Amniotic stem cell (primary cell): ENCODE results near the gene GABRQ.
"Not testable (repeated sequence)": the region's sequence is repeated elsewhere in the genome, so short reads cannot be mapped to it uniquely, and the experiment has no call there.

Source experiments
- DNase-seq: peaks from one replicate; lab custom pipeline; 2025; lab: John Stamatoyannopoulos, UW

GABRQ gene

DNA sequence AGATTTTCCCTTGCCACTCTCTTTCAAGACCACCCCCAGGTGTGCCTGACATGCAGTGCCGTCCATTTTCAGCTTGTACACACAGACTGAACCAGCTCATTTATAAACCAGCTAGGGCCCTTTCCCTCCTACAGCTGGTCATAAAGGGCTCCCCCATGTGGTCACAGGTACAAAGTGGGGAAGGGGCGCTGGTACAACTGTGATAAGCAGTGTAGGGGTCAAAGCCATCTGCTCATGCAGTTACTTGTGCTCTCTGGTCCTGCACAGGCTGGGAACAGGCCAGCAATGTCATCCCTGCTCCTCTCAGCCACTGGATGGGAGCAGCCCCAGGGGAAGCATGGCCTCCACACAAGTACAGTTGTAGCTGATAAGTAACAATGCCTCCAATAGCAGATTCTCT, 20.6 kb downstream of the GABRQ start:
- DNase-seq, result no peak

GRCh38 chrX:152663086-152663485, 25.4 kb downstream of the GABRQ start:
- no peak for DNase-seq

DNA sequence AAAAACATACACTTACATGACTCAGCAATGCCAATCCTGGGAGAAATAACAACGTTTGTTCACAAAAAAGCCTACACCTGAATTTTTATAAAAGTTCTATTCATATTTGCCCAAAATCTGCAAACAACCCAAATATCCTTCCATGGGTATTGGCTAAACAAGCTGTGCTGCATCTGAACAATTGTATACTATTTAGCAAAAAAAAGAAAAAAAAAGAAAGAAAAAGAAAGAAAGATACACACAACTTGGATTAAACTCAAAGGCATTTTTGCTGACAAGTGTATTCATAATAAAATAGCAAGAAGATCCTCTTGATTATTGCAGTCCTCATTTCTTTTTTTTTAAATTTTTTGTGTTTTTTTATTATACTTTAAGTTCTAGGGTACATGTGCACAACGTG, 36.4 kb downstream of the GABRQ start:
- DNase-seq, result no peak

GRCh38 chrX:152674652-152675051, 37.0 kb downstream of the GABRQ start:
- DNase-seq, result not testable (repeated sequence)

- not testable (repeated sequence) for DNase-seq
Observed at GRCh38 chrX:152681012-152681411, 43.3 kb downstream of the GABRQ start.

DNA sequence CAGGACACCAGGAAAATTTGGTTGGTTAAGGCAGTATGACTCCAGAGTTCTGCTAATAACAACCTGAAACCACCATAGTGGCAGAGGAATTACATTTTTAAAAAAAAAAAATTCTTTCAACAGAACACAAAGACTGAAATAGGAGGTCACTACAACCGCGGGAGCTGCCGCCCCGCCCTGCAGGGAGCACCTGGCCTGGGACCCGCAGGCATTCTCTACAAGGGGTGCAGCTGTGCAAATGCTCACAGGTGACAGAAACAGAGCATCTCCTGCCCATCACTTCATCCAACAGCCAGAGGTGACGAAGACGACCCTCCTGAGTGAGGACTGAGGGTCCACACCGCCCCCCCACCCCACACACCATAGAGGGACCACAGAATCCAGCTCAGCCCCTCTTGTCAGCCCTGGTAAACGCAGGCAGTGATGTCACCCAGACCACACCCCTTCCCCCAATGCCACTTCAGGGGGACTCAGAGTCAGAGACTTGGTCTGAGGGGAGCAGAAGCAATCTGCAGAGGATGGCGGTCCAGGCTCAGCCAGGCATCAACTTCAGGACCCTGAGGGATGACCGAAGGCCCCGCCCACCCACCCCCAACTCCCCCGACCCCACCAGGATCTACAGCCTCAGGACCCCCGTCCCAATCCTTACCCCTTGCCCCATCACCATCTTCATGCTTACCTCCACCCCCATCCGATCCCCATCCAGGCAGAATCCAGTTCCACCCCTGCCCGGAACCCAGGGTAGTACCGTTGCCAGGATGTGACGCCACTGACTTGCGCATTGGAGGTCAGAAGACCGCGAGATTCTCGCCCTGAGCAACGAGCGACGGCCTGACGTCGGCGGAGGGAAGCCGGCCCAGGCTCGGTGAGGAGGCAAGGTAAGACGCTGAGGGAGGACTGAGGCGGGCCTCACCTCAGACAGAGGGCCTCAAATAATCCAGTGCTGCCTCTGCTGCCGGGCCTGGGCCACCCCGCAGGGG, 60.5 kb downstream of the GABRQ start, which contains the start of gene MAGEA3:
TSS of gene MAGEA3 (plus strand) at position 843 of the 980 bp plus-strand sequence. CDS start 2,039 bp downstream, outside the sequence.
- DNase-seq, result not testable (repeated sequence)

DNA sequence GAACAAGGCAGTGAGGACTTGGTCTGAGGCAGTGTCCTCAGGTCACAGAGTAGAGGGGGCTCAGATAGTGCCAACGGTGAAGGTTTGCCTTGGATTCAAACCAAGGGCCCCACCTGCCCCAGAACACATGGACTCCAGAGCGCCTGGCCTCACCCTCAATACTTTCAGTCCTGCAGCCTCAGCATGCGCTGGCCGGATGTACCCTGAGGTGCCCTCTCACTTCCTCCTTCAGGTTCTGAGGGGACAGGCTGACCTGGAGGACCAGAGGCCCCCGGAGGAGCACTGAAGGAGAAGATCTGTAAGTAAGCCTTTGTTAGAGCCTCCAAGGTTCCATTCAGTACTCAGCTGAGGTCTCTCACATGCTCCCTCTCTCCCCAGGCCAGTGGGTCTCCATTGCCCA, 62.7 kb downstream of the GABRQ start:
- DNase-seq, result not testable (repeated sequence)

DNA sequence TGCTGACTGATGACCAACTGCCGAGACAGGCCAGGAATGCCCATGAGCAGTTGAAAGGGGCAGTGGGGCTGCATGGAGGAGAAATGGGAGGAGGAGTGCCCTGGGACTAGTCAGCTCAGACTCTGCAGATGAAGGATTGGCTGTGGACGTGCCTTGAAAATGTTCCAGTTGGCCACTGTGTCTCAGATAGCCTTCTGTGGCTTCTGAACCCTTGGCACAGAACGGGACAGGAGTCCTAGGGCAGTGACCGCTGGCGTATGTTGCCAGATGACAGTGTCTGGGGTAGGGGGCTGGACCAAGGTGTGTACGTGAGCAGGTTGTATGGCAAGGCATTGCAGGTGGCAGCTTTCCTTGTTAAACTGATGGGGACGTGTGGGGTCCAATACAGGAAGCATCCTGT, 68.8 kb downstream of the GABRQ start:
- not testable (repeated sequence) for DNase-seq
